GM19238 (cell line): ENCODE results near the gene PTPRD.

Experiments used
- DNase-seq: peaks from one replicate; pipeline ENCODE4 v3.0.0; 2011; ENCODE audit warnings: low spot score; ENCODE audit not compliant: insufficient read length

Gene PTPRD

DNA sequence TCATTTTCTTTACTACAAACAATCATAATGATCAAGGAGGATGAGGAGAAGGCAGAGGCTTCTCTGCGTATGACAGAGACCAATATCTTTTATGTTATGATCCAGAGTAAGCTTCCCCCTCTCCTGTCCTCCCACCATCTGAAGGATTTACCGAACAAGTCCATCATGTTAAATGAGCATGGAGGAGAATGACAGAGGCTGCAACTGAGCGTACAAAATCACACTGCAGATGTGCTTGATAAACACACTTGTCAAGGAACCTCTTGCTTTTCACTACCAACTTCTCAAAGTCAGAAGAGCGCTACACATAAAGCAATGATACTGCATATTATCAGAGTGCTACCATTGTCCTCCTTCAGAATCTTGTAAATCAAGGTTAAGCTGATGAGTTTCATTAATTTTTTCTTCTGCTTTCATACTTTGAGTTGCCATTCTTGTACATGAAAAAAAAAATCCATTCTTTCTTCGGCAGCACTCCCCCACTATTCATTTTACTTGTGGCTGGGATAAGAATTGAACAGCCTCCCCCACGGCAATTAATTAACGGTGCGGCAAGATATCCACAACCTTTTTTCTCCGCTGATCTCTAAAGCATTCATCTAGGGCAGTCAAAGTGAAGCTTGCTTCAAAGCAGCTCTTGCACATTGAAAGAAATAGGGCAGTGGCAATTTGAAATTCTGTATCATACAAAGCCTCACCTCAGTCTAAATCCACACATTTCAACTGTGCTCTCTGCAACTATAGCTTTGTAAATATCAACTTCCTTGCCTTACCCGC is 2139.4 kb downstream of the PTPRD start:
- no peak for DNase-seq

DNA sequence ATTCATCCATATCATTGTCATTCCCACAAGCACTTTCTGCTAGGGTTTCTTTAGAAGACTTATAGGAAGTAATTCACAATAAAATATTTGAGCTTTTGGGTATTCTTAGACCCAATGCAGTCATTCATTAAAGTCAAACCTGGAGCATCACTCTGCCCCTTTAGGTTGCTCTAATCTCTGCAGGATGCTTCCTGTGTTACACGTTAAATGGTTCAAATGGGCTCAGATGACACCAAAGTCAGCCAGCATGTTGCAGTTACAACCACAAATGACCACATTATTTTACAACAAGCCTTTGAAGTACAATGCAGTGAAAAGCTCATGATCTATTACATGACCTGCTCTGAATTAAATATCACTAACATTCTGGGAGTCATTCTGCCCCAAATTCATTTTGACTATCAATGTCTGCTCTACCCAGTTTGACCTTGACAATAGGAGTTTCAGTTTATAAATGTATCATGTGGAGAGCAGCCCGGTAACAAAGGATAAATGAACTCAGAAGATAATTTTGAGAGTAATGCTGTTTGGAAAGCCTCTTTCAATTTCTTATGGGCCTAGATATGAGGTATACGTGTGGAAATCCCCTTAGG is 2144.7 kb downstream of the PTPRD start:
- DNase-seq = no peak

DNA sequence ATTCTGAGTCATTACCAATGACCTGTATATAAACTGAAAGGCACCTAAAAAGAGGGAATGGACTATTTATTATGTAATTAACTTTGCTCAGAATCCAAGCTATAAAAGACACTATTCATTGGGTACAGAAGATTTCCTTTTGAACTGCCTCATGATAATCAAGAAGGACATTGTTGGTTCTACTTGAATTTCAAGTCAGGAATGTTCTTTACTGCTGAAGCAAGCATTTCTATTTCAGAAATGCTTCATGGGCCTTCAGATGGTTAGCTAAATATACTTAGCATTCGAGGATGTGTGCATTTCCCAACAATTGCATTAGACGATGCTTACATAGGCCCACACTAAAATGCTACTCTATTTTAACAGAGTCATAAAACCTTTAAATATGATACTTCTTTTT is 2155.0 kb downstream of the PTPRD start:
- no peak for DNase-seq

DNA sequence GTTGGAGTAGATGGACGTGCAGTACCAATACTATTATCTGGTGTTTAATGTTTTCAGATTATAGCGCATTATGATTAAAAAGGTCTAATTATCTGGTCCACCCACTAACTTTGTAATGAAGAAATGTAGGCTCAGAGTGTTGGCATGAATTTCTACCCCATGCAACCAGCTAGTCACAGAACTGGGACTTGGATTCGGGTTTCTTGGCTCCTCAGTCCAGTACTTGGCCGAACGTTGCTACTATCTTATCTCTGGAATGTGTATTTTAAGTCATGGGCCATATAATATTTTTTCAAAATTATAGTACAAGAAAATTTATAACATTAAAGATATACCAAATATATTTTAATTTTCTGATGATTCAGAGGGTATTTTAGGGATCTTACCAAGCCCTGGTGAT is 2155.7 kb downstream of the PTPRD start:
- DNase-seq = no peak

DNA sequence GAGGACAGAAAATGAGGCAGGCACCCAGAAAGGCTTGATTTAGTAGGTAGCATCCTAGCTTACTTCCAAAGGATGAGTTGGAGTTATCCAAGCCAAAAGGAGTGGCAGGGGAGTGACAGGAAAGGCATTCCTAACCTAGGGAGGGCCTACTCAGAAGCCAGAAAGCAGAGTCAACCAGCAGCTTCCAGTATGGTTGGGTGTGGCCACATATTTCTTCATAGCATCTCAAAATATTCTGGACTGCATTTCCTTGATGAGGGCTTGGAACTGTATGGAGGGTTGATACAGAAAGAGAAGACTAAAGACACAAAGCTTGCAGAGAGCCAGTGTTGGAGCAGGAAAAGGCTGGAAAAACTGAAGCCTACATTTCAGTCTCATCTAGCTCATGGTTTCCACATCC is 2156.5 kb downstream of the PTPRD start:
- no peak for DNase-seq

DNA sequence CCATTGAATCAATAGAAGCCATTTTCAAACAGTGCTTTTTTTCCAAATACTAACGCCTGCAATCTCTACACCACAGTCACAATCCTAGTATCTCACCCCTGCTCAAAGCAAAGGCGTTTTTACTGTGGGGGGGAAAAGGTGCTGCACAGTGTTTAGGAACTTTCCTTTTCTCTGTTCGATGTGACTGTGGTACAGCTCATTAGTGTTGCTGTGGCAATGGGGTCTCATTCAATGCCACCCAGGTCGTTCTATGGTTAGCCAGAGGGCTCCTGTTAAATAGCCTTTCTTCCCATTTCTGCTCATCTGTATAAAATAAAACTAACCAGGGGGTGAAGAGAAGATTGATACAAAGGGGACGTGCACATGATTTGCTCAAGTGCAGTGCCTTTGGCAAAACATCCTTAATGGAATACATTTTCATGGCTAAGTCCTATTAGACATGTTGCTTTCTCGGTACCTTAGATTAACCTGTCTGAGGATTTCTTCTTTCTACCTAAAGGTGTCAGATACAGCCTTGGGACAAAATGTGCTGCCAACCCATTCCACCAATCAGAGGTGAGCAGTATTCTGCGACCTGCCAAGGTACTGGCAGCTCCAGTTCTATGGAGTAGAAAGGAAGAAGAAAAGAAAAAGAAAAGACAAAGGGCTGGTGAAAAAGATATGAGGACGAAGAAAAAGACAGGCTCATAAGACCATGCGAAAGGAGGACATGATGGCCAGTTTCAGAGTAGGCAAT is 2161.8 kb downstream of the PTPRD start:
- DNase-seq = no peak

DNA sequence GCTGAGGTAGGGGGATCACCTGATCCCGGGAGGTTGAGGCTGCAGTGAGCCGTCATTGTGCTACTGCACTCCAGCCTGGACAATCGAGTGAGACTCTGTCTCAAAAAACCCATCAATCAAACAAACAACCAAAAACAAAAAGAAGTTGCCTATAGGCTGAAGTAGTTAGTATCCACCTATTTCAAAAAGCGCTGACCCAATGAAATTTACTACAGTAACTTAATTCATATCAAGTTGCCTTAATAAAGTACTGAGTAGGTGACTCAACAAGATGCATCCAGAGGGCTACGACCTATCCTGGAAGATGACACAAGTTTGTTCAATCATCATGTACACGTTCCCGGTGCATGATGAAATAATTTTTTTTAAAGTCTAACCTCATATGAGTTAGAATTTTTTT is 2164.6 kb downstream of the PTPRD start:
- no peak for DNase-seq

DNA sequence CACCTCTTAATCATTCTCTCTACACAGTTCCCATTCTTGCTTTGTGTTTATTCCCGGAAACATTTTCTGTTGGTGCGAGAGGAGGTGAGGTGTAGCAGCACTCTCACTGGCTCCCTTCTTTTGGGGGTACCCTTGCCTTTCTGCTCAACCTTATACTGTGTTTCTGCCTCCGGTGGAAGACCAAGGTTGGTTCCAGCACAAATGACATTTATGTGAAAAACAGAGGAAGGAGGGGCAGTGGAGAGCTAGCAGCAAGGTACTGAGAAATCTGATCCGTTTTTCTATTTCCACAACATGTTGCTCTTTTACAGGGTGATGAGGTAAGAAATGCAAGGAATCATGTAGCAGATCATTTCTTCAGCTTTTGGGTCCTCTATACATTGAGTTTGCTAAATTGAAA is 2165.2 kb downstream of the PTPRD start:
- no peak for DNase-seq

DNA sequence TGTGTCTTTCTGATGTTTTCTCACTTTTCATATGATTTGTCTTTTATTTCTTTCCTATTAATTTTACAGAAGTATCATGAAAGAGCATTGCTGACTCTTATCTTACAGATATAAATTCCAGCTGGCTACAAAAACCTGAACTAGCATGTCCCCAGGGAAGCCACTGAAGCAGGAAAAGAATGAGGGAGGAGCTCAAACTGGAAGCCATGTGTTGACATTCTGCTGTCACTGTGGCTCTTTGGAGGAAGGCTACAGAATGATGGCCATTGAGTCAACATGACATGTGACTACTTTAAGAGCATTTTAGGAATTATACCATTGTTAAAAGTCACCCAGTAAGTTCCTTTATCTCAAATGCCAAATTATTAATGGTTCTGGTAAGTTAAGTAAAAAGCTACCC is 2174.9 kb downstream of the PTPRD start:
- no peak for DNase-seq

DNA sequence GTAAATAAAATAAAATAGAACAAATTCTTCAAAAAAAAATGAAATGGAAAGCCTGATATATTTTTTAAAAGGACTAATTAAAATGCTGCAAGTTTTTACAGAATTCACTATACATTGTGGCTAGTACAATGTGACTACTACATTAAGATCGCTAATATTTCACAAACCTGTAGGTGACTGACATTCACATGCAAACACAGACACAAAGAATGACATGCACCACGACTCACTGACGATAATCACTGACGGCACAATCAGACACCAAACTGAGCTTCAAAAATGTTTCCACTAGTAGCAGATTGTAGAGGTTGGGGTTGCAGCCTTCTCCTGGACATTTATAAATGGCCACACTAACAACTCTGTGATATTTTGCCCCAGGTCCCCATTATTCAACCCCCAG is 2175.5 kb downstream of the PTPRD start:
- DNase-seq = no peak

DNA sequence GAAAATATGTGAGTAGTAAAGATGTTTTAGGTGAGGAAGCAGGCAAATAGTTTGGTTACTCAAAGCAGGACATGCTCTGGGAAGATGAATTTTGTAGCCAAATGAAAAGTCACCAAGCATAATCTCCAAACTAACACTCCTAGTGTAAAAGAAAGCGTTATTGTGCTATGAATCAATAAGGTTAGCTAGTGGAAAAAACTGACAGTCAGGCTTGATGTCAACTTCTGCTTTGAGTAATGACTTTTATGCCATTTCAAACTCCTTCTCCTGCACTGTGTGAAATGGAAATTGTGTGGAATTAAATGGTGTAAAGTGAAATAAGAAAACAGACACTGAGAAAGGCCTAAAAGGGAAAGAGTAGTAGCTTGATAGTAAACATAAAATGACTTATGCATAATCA is 2176.0 kb downstream of the PTPRD start:
- no peak for DNase-seq

DNA sequence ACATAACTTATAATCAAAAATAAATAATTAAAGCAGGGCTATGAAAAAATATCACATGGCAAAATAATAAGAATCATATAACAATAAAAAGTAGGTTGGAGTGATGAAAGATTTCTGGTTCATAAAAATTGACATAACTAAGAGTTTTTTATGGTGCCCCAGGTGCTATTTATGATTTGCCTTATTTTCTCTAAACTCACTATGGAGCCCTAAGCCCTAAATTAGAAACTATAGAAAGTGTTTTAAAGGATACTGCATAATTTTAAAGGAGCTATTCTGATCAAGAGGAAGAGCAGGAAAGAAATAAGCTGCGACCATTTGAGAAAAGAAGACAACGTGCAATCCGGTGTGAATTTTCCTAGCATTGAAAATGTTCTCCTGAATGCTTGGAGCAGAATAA is 2178.2 kb downstream of the PTPRD start:
- DNase-seq = no peak

DNA sequence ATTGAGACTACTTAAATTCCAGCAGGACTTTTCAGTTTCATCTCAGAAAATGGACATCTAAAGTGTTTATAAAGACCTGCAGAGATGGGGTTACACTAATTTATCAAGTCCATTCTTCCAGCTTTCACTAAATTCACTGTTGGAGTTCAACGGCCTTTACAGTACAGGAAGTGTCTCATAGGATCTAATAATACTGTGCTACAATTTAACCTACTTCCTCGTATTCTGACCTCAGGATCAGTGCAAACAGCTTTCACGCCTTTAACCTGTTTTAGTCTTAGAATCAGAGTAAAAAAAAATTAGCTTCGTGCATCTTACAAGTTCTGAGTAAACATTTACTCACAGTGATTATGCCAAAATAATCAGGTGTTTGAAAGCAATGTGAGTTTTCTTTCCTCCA is 2180.6 kb downstream of the PTPRD start:
- DNase-seq = no peak

DNA sequence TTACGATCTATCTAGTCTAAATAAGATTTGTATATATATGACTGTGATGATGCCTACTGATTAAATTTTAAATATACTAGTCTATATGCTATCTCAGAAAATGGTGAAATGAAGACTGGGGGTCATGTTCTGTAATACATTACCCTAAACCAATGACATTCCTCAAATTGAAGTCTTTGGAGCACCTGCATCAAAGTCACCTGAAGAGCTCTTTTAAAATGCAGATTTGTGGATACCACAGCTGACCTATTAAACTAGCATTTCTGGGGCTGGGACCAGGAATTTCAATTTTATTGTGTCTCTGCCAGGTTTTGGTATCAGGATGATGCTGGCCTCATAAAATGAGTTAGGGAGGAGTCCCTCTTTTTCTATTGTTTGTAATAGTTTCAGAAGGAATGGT is 2181.3 kb downstream of the PTPRD start:
- no peak for DNase-seq

DNA sequence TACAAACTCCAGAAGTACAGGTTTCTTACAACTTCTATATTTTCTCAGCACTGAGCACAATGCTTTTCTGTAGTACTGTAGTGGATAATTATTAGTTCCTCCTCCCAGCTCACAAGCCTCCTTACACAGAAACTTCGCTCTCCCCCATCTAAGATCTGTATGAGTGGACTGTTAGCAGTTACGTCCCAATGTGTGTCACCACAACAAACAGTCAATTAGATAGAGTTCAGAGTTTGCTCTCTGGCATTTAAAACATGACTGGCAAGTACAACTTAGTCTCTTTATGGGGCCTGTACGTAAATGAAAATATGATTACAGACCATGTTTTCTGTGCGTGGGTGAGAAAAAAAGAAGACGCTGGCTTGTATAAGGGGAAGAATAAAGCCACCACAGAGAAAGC is 2181.9 kb downstream of the PTPRD start:
- DNase-seq = no peak

DNA sequence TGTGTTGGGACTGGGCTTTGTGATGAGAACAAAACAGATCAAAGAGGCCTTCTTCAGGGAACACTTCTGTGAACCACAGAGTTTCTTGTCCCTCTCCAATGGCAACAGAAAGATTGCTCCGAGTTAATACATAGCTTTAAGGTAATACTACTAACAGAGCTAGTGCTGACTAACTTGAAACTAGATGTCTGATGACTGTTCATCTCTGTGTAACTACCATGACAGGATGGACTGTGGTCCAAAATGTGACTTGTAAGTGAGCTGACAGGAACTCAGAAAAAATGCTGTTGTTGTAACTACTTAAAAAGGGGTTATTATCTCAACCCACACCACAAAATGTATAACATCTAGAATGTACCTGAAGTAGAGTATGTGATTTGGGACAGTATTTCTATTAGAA is 2183.0 kb downstream of the PTPRD start:
- DNase-seq = no peak

DNA sequence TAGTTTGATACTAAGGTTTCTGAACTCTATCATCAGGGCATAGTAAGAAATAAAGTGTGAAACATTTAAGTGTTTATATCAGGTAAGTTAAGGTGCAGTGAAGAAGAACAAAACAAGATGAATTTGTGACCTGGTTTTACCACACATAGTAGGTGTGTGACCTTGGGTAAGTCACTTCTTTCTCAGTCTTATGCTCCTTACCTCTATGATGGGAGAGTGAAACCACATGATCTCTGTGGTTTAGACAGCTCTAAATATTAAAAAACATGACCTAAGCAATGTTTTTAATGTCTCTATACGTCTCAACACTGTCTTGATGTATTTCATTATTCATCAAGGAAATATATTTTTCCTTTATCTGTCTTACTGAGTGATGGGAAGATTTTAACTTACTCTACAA is 2183.6 kb downstream of the PTPRD start:
- DNase-seq = no peak

DNA sequence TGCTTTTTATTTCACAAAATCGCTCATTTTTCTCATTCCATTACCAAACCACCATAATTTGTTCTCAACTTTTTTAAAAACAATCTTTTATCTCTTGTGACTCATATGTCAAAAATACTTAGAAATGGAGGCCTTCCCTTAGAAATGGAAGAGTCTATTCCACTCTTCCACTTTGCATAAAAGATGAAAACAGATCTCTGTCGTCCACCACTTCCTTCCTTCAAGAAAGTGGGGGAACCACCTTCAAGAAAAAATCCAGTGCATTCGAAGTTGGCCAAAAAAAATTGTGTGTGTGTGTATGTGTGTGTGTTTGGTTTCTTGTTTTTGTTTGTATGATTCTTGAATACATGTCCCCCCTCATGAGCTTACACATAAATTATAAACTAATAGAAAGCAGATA is 2184.4 kb downstream of the PTPRD start:
- no peak for DNase-seq

DNA sequence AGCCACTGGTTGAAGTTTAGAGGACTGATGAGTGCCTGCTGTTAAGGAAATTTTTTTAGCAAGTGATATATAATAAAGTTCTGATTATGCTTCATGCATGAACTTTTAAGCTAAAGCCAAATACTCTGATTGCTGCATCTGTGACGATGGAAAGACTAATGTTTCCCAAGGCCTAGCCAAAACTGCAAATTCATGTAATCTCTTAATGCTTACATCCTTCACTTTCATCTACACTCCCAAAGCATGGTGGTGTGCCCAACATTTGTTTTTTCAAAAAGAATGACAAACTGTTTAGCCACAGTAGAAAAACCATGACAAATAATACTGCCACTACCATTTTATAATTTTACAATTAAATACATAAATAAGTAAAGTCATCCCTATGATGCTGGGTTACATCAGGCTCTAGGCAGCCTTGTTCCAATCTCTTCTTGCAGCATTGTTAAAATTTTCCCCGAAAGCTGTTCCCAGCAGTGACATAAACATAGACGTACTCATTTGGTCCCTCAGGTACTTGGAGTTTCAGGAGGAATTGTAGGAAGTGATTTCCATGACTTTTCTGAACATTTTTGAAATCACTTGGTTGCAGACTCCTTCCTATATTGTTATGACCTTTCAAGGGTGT is 2187.9 kb downstream of the PTPRD start:
- DNase-seq = no peak

DNA sequence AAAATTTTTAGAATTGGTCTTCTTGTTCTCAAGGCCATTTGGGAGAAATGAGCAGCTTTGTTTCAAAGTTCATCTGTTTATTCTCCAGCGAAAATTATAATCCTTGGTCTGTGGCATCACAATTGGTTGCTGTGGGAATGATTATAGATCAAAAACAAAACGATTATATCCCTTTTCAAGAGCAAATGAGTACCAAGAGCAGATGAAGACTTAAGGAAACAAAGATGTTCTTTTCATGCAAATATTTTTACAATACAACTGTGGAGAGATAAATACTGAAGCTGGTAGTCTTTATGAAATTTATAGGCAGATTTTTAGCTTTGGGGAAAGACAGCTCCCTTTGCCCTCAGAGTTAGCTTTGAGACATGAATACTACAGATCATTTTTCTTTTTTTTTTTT is 2192.4 kb downstream of the PTPRD start:
- DNase-seq = no peak

DNA sequence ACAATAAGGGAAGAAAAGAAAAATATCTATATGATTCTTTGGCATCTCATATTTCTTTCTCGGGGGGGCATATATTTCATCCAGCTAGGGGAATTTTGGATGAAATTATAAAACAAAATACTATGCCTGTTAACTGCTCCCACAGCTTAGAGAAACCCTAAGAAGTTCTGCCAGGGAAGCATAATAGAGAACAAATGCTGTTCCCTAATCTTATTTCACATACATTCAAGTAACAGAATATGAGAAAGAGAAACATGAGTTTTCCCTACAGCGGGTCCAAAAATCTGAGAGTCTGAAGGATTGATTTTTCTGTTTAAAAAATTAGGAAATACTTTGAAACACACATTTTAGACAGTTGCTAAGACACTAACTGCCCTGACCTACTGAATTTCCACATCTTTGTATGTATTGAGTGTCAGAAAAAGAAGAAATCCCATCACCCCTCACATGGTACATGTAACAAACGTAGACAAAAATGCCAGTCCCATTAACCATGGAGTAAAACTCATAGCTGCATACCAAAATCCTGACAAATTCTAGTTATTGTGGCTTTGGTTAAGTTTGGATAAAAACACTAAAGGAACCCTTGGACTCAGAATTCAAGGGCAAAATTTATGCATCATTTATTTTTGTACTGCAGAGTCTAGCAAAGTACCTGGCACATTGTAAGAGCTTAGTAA is 2193.1 kb downstream of the PTPRD start:
- DNase-seq = no peak

DNA sequence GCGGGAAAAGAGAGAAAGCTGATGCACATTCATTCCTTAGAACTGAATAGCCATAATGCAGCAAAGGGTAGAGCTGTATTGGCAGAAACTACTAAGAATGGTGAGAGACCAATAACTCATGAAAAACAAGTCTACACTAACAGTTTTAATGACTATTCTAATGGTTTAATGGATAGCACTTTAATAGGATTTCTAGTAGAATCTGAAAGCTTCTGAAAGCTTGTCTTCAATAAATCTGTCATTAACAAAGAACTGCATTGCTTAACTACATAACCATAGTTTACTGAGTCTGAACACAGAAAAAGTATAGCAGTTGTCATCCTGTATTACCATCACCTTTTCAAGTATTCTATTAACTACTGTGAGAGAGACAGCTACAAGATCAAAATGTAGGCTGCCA is 2195.5 kb downstream of the PTPRD start:
- DNase-seq = no peak
